ENCODE measurements around the gene GJA1.

GRCh38 chr6:121449331-121449730, 13.9 kb downstream of the GJA1 start:
- no peak for TF ChIP-seq POLR2A (IDR thresholded peaks at IDR 0.05; ENCODE audit: low read length)
- no peak for TF ChIP-seq GATA1 (IDR thresholded peaks at IDR 0.05; ENCODE audit: low read depth, low read length)

Measured in erythroblast (primary cell).